Right lung (tissue), 5 donors: ENCODE measurements around the gene UBA7. TPM values are rescaled to one million over a fixed set of nuclear protein-coding genes. Genes with fewer than 3 reads are reported as not detected.
"Not testable (repeated sequence)": the region's sequence is repeated elsewhere in the genome, so short reads cannot be mapped to it uniquely, and the experiment has no call there.

Experiments
- DNase-seq, 2 donors: peaks; one replicate each; pipeline ENCODE4 v3.0.0-alpha.2; 2013
- polyA plus RNA-seq, 5 donors: library from polyadenylated mRNA; unstranded; fragments of 120-200 nt; gene quantifications; one replicate each; pipeline versions ENCODE4 v1.2.1 to v1.2.3, GENCODE V29; 2013; ENCODE audit warnings: inconsistent platforms in 1 of 5, low replicate concordance in 1 of 5; ENCODE audit not compliant: insufficient read length in 5 of 5, insufficient read depth in 1 of 5

The UBA7 gene
- polyA plus RNA-seq, 5 donors = 62.5 to 90.7 (median 78.2) TPM

- DNase-seq = no peak
These were observed 26.2 kb downstream of the UBA7 start for GRCh38 chr3:49787536-49787935.

DNA sequence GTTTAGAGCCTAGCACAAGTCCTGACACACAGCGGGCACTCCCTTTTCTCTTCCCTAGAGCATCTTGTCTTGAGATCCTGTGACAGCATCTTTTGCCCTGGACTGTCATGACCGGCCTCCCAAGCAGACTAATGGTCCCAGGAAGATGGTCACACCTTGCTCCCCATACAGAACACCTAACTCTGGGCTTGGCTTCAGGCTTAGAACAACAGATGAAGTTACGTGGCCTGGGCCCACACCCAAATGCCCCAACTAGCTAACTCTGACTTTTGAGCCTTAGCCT, 26.6 kb downstream of the UBA7 start:
- DNase-seq = no peak

DNA sequence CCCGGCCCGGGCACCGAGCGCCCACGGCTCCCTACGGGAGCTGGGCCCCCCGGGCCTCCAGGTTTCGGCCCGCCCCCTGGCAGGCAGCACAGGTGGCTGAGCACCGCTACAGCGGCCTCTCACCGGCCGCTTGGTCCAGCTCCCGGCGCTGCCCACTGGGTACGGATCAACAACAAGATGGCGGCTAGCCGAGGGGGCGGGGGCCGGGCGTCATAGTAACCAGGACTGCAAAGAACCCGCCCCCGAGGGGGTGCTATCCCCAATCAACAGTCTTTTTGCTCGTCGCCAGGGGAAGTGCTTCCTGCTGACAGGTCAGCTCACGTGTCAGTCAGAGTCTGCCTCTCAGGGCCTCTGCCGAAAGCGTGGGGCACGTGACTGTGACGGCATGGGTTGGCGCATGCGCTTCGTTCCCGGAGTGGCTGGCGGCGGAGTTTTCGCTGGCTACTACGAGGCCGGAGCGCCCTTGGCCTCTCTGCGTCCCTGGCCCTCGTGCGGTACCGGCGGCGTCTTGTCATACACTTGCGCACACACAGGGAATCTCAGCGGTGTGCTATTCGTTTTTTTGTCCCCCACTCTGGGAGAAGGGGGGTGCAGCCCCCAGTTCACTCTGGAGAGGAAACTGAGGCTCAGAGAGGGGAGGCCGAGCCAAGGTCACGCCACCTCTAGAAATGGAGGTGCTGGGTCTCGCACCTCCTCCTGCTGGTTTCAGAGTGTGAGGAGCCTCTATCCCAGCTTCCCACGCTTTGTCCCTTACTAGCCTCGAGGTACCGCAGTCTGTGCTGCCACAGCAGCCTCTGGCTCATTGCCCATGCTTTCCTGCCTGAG, 27.2 kb downstream of the UBA7 start, which contains the start of gene IP6K1:
Gene IP6K1, minus strand, starts transcription at position 186 of the 825 bp plus-strand sequence. CDS start 38,502 bp downstream, outside the sequence.
- DNase-seq = peak; percentile 100

- DNase-seq = peak in 1 of 2 donors; percentile 16
These were observed 28.0 kb downstream of the UBA7 start for GRCh38 chr3:49785565-49786356.

DNA sequence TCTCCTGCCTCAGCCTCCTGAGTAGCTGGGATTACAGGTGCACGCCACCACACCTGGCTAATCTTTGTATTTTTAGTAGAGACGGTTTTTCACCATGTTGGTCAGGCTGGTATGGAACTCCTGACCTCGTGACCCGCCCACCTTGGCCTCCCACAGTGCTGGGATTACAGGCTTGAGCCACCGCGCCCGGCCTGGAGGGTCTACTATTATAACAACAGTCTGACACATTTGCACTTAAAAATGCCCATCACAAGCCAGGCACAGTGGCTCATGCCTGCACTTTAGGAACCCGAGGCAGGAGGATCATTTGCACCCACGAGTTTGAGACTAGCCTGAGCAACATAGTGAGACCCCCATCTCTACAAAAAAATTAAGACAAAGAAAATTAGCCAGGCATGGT, 31.5 kb downstream of the UBA7 start:
- DNase-seq = not testable (repeated sequence)

DNA sequence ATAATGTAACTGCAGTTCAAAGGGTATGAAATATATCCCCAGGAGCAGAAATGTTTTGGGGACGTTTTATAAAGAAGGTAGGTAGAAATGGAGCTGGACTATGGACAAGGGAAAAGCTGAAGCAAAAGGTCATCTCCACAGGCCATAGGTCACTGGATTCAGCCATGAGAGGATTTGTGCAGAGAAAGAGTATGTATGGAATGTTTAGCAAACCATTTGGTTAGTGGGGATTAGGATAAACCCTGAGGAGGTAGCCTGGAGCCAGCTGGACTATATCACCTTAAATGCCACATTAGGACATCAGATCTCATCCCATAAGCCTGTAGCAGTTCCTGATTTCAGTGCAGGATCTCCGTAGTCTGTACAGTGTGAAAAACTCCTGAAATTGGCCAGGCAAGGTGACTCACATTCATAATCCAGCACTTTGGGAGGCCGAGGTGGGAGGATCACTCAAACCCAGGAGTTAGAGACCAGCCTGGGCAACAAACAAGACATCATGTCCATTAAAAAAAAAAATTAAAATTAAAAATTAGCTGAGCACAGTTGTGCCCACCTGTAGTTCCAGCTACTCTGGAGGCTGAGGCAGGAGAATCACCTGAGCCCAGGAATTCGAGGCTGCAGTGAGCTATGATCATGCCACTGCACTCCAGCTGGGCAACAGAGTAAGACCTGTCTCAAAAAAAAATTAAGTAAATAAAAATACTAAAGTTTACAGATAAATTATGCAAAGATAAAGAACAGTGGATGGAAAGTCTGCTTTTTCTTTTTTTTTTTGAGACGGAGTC, 32.1 kb downstream of the UBA7 start:
- DNase-seq = no peak

DNA sequence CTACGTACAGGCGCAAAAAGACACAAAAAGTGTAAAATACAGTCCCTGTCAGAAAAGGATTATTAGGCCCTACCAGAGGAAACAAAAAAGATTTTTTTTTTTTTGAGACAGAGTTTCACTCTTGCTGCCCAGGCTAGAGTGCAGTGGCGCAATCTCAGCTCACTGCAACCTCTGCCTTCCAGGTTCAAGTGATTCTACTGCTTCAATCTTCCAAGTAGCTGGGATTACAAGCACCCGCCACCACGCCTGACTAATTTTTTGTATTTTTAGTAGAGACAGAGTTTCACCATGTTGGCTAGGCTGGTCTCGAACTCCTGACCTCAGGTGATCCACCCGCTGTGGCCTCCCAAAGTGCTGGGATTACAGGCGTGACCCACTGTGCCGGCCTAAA, 32.8 kb downstream of the UBA7 start:
- DNase-seq = not testable (repeated sequence)

DNA sequence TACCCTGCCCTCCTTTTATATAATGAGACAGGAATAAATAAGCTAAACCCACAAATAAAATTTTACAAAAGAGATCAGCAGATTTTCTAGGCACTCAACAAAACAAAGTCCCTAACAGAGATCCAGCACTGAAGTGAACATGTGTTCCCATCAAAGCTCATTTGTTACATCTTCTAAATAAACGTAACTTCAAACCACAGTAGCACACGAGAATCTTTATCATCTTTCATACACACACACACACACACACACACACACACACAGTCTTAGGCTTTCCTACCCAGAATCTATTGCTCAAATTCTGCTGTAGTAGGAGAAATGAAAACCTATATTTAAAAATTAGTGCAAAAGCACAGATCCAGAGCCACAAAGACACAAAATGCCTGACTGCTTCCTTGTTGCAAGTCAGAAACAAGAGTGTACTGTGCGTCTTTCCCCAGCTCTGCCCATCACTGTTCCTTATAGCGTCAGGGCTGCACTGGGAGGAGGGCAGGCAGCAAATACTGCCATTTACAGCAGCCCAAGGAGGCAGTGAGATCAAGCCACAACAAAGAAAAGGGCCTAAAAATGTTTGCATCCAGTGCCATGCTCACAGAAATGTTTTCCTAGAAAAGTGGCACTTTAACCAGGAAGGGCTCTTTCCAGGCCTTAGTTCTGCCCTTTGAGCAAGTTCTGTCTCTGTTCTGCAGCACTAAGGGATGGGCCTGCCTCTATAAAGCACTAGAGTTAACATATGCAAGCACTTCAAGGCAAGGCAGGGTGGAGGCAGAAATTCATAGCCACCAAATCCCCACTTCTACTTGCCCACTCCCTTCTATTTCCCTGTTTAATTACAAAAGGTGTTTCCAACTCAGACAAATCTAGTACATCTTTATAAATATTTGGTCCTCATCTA, 33.4 kb downstream of the UBA7 start:
- no peak for DNase-seq

- no peak for DNase-seq
These were observed 34.2 kb downstream of the UBA7 start for GRCh38 chr3:49779358-49780079.

DNA sequence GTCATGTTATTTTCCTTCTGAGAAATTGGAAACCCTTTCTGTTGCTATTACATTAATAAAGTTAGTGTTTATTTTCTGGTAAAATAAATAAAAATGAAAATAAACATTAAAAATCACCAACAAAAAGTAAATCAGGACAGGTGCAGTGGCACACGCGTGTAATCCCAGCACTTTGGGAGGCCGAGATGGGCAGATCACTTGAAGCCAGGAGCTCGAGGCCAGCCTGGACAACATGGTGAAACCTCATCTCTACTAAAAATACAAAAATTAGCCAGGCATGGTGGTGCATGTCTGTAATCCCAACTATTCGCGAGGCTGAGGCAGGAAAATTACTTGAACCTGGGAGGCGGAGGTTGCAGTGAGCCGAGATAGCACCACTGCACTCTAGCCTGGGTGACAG, 37.7 kb downstream of the UBA7 start:
- not testable (repeated sequence) for DNase-seq

DNA sequence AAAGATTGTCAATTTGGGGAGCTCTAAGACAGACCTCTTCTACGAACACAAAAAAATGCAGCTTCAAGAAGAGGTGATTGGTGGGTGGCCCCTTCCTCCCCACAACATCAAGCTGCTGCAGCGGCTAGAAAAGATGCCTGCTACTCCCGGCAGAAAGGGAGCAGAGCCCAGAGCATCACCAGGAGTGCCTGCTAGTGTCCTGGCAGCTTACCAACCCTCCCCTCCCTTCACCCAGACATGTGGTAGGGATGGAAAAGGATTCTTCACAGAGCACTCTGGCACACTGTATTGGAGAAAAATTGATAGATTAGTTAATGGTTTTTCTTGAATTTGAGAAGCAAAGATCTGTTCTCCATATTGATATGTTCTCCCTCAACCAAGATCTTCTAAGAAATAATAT, 38.2 kb downstream of the UBA7 start:
- DNase-seq = no peak

DNA sequence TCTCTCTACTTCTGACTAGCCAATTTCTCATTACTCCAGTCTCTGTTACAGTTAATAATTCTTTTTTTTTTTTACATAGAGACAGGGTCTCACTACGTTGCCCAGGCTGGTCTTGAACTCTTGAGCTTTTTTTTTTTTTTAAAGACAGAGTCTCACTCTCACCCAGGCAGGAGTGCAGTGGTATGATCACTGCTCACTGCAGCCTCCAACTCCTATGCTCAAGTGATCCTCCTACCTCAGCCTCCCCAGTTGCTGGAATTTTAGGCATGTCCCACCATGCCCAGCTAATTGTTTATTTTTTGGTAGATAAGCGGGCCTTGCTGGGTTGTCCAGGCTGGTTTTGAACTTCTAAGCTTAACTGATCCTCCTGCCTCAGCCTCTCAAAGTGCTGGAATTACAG, 41.0 kb downstream of the UBA7 start:
- DNase-seq = no peak

- no peak for DNase-seq
These were observed 42.3 kb downstream of the UBA7 start for GRCh38 chr3:49771340-49771938.

GRCh38 chr3:49769926-49770325, 43.8 kb downstream of the UBA7 start:
- no peak for DNase-seq

GRCh38 chr3:49769286-49769915, 44.4 kb downstream of the UBA7 start:
- DNase-seq = no peak

- DNase-seq = no peak
These were observed 49.8 kb downstream of the UBA7 start for GRCh38 chr3:49763981-49764380.

DNA sequence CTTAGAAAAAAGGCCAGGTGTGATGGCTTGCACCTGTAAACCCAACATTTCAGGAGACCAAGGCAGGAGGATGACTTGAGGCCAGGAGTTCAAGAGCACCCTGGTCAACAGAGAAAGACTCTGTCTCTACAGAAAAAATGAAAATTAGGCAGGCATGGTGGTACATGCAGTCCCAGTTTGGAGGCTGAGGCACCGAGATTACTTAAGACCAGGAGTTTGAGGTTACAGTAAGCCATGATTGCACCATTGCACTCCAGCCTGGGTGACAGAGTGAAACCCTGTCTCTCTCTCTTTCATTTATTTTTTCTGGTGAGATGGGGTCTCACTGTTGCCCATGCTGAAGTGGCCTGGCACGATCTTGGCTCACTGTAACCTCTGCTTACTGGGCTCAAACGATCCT, 52.1 kb downstream of the UBA7 start:
- DNase-seq = no peak

GRCh38 chr3:49759226-49759625, 54.5 kb downstream of the UBA7 start:
- no peak for DNase-seq

DNA sequence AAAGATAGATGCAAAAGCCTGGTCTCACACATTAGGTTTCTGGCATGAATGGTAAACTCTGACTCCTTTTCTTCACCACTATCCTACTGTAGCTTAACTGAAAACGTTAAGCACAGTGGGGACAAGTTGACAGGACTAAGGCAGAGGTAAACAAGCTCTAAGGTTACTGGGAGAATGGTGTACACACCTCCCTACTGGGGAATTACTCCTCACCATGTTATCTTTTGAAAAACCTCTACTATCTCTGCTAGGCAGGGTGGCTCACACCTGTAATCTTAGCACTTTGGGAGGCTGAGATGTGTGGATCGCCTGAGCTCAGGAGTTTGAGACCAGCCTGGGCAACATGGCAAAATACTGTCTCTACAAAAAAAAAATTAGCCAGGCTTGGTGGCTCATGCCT, 56.6 kb downstream of the UBA7 start:
- DNase-seq = no peak

DNA sequence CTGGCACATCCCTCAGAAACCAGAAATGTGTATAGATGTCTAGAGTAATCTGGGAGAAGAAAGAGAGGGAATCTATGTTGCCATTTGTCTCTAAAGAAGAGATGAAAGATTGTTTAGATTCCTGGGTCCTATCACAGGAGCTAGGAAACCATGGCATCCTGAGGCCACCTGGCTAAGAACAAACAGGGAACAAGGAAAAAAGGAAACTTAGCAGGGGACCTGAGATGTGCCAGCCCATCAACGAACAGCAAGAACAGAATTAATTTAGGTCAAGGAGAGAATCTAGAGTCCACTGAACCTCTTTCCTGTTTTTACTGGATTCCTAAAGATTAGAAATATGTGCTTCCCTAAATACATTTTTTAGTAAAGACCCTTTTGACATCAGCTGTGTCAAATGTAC, 57.7 kb downstream of the UBA7 start:
- no peak for DNase-seq
